ENCODE data around the gene CLEC2D.
"Not testable (repeated sequence)": the region's sequence is repeated elsewhere in the genome, so short reads cannot be mapped to it uniquely, and the experiment has no call there.

Gene CLEC2D

DNA sequence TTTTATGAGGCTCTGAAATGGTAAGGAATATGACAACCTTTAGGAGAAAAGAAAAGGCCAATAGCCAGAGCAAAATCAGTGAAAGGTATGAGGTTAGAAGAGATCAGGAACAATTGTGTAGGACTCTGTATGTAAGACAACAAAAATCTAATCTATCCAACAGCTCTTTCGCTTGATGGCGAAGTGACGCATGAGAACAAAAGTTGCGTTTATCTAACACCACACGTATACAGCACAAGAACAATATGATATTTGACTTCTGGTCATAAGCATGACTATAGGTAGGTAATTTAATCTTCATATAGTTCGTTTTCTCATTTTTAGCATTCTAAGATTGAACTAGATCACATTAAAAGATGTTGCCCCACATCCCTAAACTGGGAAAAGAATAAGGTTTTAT lies 61.9 kb downstream of the CLEC2D start:
- no peak for DNase-seq

DNA sequence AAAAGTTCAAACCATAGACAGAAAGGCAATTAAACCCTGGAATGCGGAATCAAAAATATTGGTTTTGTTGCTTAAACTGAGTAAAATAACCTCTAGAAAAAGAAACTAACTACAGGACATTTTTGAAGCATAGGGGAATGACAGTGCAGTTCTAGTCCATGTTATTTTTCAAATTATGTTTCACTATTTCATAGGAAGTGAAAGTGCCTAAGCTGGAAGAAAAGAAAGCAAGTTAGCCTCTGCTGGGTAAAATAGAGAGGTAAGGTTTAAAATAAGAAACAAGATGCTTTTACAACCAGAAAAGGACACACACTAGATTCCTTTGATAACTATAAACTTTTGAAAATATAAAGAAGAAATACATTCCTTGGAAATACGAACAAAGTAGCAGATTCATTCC lies 62.3 kb downstream of the CLEC2D start:
- no peak for DNase-seq

DNA sequence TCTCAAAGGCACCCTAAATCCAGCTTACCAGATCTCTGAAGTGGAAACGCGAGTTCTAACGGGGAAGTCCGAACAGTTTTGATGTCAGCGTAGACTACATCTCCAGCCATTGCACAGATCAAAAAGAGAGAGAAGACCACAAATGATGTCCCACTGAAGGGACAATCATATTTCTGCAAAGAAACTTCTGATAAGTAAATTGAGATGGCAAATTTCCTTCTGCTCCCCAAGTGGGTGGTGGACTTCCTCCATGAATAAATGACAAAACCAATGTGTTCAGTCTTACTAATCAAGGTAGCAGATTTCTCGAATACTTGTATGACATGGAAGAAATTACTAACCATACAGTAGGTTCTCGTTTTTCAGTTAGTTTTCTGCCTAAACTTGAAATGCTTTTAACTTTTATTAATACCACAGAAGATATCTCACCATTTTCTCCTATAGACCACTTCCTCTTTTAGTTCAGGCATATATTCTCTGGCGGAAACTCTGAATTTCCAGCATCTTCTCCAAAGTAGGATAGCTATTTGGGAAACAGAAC lies 63.5 kb downstream of the CLEC2D start, which contains the start of gene CLECL1:
Gene CLECL1, minus strand, starts transcription at position 177 of the 541 bp plus-strand sequence.
- DNase-seq, result no peak

DNA sequence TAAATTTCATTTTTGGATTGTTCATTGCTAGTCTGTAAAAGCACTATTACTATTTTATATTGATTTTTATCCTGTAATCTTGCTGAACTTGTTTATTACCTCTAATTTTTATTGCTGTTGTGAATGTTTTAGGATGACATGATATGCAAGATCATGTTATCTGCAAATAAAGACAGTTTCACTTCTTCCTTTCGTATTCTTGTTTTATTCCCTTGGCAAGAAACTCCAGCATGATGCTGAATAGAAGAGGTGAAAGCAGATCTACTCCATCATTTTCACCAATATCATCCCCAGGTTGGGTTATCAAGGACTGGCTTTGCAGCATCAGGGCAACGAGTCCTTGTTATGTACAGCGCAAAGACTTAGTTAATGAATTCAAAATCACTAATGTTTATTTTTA lies 66.1 kb downstream of the CLEC2D start:
- no peak for DNase-seq

- DNase-seq, result no peak
These were observed 67.6 kb downstream of the CLEC2D start for GRCh38 chr12:9736936-9737705.

DNA sequence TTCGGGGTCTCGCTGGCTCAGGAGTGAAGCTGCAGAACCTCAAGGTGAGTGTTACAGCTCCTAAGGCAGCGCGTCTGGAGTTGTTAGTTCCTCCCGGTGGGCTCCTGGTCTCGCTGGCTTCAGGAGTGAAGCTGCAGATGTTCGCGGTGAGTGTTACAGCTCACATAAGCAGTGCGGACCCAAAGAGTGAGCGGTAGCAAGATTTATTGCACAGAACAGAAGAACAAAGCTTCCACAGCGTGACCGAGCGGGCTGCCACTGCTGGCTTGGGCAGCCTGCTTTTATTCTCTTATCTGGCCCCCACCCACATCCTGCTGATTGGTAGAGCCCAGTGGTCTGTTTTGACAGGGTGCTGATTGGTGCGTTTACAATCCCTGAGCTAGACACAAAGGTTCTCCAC lies 69.4 kb downstream of the CLEC2D start:
- DNase-seq, result not testable (repeated sequence)

GRCh38 chr12:9739404-9740105 lies 70.0 kb downstream of the CLEC2D start:
- DNase-seq, result not testable (repeated sequence)

GRCh38 chr12:9740106-9740750 lies 70.7 kb downstream of the CLEC2D start:
- no peak for DNase-seq

- DNase-seq, result no peak
These were observed 72.2 kb downstream of the CLEC2D start for GRCh38 chr12:9741726-9742125.

DNA sequence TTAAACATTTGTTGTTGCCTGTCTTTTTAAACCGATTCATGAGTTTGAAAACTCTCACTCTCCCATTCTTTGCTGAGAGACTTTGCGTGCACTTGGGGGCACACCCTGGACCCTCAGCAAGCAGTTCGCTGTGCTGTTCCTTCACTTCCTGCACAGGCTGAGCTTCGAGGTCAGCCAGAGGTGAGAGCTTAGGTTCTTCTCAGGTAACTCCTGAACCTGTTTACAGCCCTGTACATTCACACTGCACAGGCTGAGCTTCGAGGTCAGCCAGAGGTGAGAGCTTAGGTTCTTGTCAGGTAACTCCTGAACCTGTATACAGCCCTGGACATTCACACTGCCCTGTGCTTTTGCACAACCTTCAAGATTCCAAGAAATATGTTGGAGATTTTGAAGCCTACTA lies 73.1 kb downstream of the CLEC2D start:
- no peak for DNase-seq

DNA sequence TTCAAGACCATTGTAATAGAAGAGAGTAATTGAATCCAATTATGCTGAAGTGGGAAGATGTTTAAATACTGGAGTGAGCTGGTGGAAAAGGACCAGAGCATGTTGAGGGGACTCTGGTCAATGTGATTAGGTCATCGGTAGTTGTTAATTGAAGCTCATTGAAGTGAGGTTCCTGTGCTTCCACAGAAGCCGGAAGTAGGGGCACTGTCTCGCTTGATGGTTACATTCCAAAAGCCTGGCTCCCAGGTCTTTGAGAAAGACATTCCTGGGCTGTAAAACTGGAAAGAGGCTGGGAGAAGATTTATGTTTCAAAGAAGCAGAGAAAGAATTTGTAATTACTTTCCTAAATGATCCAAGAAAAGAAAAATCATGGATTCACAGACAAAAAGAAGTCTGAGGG lies 75.7 kb downstream of the CLEC2D start:
- no peak for DNase-seq
